Keratinocyte (primary cell): ENCODE data around the gene TMED6.

Experiments
- CTCF ChIP-seq, 3 experiments: IDR thresholded peaks in 1 of 3; conservative IDR thresholded peaks in 1 of 3; optimal IDR thresholded peaks in 1 of 3; 2 replicates in 2 of 3; 3 replicates in 1 of 3; pipeline versions ENCODE3 to v1.5.1; 2011; ENCODE audit warnings: low read length in 3 of 3, mild to moderate bottlenecking in 3 of 3, moderate library complexity in 2 of 3, control low read depth in 1 of 3, inconsistent platforms in 1 of 3; ENCODE audit not compliant: insufficient read depth in 2 of 3; ENCODE audit errors: extremely low read depth in 1 of 3
- EZH2 ChIP-seq: IDR thresholded peaks from one replicate; pipeline ENCODE4 v1.6.1; 2012; ENCODE audit warnings: inconsistent platforms, mild to moderate bottlenecking, low read length, moderate library complexity

GRCh38 chr16:69322343-69322742, 29.2 kb downstream of the TMED6 start:
- TF ChIP-seq CTCF (optimal IDR thresholded peaks at IDR 0.05 in 1 of 3, IDR thresholded peaks at IDR 0.05 in 1 of 3, conservative IDR thresholded peaks at IDR 0.05 in 1 of 3; ENCODE audit: extremely low read depth in 1 of 3, insufficient read depth in 2 of 3, low read length in 3 of 3) (no peak), EZH2 (no peak)
